Left kidney (tissue), 2 donors: ENCODE data around the gene PSAP. TPM values are rescaled to one million over a fixed set of nuclear protein-coding genes. Genes with fewer than 3 reads are reported as not detected.

Experiments
- DNase-seq: peaks from one replicate; pipeline ENCODE4 v3.0.0-alpha.2; 2013
- polyA plus RNA-seq: library from polyadenylated mRNA; unstranded; fragments of 120-200 nt; gene quantifications from one replicate; pipeline ENCODE4 v1.2.1, GENCODE V29; 2013; ENCODE audit not compliant: insufficient read length

PSAP gene
- polyA plus RNA-seq, 1 donor, result 769 TPM

GRCh38 chr10:71767420-71768035 lies 83.5 kb downstream of the PSAP start:
- no peak for DNase-seq

- no peak for DNase-seq
Measured at GRCh38 chr10:71766717-71767419, 84.2 kb downstream of the PSAP start.

Other genes with a start within 250 kb of the PSAP start
- gene C10orf105, start 131.5 kb downstream of the PSAP start, polyA plus RNA-seq, result 0.18 TPM
- 6.3 TPM for gene VSIR, start 77.7 kb downstream of the PSAP start, polyA plus RNA-seq
- gene CHST3, start 113.1 kb upstream of the PSAP start, polyA plus RNA-seq, result 15.4 TPM
- 129 TPM for gene SPOCK2, start 237.3 kb upstream of the PSAP start, polyA plus RNA-seq